Activated naive CD8-positive, alpha-beta T cell treated with anti-CD3 and anti-CD28 coated beads for 36 hours (primary cell): ENCODE measurements around the gene BTRC. TPM values are rescaled to one million over a fixed set of nuclear protein-coding genes. Genes with fewer than 3 reads are reported as not detected.

Source experiments
- DNase-seq: peaks from one replicate; pipeline ENCODE4 v3.0.0; 2021
- H3K27ac Mint-ChIP-seq: one replicate; pipeline ENCODE4 v1.8.0; 2022; ENCODE audit warnings: mild to moderate bottlenecking, moderate library complexity, mixed read lengths
- H3K27me3 Mint-ChIP-seq: one replicate; pipeline ENCODE4 v1.8.0; 2022; ENCODE audit warnings: mild to moderate bottlenecking, mixed read lengths
- H3K36me3 Mint-ChIP-seq: one replicate; pipeline ENCODE4 v1.8.0; 2021; ENCODE audit warnings: mild to moderate bottlenecking, mixed read lengths
- H3K4me1 Mint-ChIP-seq: one replicate; pipeline ENCODE4 v1.8.0; 2021; ENCODE audit warnings: mixed read lengths
- H3K4me3 Mint-ChIP-seq: one replicate; pipeline ENCODE4 v1.8.0; 2022; ENCODE audit warnings: mild to moderate bottlenecking, moderate library complexity, mixed read lengths
- H3K9me3 Mint-ChIP-seq: one replicate; pipeline ENCODE4 v1.8.0; 2022; ENCODE audit warnings: mixed read lengths
- total RNA-seq, 2 experiments: library from RNA; stranded (reverse); gene quantifications; one replicate each; pipeline ENCODE4 v1.2.3, GENCODE V29; 2021

The BTRC gene
- total RNA-seq, 2 experiments from 2014 or later = 14.0 to 14.3 TPM

DNA sequence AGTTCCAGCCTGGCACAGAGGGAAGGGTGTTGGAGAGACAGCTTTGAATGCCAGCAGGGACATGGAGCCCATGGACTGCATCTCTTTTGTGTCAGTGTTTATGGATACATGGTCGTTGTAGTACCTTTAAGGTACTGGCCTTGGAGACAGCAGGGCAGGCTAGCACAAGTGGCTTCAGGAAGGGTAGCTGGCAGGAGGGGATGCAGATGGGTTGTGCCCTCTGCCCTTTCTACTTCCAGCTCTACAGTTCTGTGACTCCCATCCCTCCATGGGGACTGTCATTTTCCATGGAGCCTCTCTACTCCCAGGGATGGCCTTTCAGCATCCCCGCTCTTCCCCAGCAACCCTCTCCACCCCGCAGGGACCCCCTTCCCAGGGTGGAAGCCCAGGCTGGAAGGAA lies 209.0 kb downstream of the BTRC start:
- Mint-ChIP-seq H3K36me3 (no peaks in the 10 kb centered on the region), H3K4me3 (no peak overlapping the region), H3K4me1 (peaks cover 8% of the 10 kb centered on the region), H3K9me3 (no peaks in the 10 kb centered on the region), H3K27ac (no peak overlapping the region), H3K27me3 (peaks cover 37% of the 10 kb centered on the region)
- DNase-seq = no peak

DNA sequence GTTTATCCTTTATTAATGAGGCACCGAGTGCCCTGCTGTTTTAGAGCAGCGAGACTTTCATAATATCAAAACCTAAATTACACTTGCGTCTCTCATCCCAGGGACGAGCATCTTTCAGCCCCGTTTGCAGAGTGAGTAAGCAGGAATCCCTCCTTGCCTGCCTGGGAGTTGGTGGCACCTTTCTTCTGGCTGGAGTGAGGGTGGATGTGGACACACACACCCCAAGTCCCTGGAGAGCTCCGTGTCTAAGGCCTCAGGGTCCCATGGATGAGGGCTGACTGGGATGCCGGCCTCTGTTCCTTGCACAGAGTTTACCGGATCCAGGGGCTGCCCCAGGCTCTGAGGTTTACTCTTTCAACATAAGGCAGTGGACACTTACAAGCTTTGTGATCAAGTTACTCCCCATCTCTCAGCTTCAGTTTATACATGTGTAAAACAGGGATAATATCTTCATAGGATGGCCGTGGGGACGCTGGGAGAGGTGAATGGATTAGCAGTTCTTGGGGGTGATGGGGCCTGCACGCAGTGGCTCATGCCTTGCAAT lies 209.6 kb downstream of the BTRC start:
- Mint-ChIP-seq H3K4me3 (no peak overlapping the region), H3K36me3 (no peaks in the 10 kb centered on the region), H3K27ac (no peak overlapping the region), H3K9me3 (no peaks in the 10 kb centered on the region), H3K27me3 (peaks cover 43% of the 10 kb centered on the region), H3K4me1 (peaks cover 9% of the 10 kb centered on the region)
- DNase-seq = no peak

DNA sequence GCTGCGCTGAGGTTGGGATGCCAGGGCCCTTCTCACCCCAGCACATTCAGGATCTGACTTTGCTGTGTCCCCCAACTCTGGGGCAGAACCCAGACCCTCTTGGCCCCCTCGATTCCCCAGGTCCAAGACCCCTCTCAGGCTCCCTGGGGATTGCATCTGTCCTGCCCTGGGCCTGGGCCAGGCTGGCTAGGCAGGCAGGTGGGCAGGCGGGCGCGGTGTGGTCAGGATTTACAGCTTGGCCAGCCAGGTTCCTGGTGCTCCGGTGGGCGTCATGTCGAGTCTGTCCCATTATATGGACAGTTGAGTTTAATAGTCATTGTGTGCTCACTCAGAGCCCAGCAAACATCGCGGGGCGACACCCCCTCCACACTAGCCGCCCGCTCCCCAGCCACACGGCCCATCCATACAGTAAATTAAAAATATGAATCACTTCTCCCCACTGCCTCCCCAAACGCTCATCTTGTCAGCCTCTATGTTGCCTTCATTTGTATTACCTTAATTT lies 210.6 kb downstream of the BTRC start:
- Mint-ChIP-seq H3K36me3 (no peaks in the 10 kb centered on the region), H3K27me3 (peaks cover 53% of the 10 kb centered on the region), H3K4me1 (peaks cover 7% of the 10 kb centered on the region), H3K4me3 (no peak overlapping the region), H3K27ac (no peak overlapping the region), H3K9me3 (no peaks in the 10 kb centered on the region)
- no peak for DNase-seq

GRCh38 chr10:101565370-101565900 lies 211.5 kb downstream of the BTRC start:
- no peak overlapping the region for H3K27ac Mint-ChIP-seq
- no peak for DNase-seq
- no peak overlapping the region for H3K4me3 Mint-ChIP-seq
- H3K4me1 Mint-ChIP-seq = peaks cover 10% of the 10 kb centered on the region
- no peaks in the 10 kb centered on the region for H3K36me3 Mint-ChIP-seq
- peaks cover 57% of the 10 kb centered on the region for H3K27me3 Mint-ChIP-seq
- H3K9me3 Mint-ChIP-seq = no peaks in the 10 kb centered on the region

- Mint-ChIP-seq H3K4me1 (peaks cover 10% of the 10 kb centered on the region), H3K4me3 (no peak overlapping the region), H3K27ac (no peak overlapping the region), H3K36me3 (no peaks in the 10 kb centered on the region), H3K27me3 (peaks cover 61% of the 10 kb centered on the region), H3K9me3 (no peaks in the 10 kb centered on the region)
- DNase-seq = no peak
Measured at GRCh38 chr10:101565936-101566332, 212.0 kb downstream of the BTRC start.

DNA sequence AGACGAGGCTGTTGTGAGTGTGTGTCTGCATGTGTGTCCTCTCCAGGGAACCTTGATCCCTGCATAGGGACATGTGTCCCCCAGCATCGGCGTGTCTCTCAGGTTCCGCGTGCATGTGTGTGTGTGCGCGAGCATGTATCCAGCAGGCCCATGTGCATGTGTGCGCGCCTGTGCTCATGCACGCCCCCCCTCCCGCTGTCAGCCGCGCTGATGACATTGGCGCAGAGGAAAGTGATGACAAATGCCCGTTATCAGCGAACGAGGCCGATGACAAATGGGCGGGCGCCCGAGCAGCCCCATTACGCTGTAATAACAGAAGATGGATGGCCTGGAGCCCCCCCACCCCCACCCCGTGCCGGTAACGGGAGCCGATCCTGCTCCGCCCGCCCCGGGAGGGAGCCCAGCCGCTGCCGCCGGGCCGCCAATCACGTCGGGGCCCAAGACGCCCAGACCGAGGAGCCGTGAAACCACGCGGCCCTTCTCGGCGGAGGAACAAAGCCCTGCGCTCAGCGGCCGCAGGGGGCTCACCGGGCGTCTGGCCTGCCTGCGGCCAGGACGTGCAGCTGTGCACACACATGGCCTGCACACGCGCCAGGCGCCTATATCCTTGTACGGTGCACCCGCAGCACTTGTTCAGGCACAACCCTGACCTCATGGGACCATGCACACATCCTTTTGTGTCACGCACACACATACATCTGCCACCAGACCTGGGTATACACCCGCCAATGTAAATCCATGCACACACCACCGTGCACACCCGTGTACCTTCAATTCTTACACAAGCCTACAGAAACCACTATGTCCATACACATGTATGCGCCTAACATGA lies 212.6 kb downstream of the BTRC start:
- Mint-ChIP-seq H3K4me3 (no peak overlapping the region), H3K36me3 (no peaks in the 10 kb centered on the region), H3K27me3 (peaks cover 64% of the 10 kb centered on the region)

GRCh38 chr10:101567165-101568006 lies 213.4 kb downstream of the BTRC start:
- Mint-ChIP-seq H3K9me3 (no peaks in the 10 kb centered on the region), H3K4me1 (peaks cover 10% of the 10 kb centered on the region), H3K36me3 (no peaks in the 10 kb centered on the region), H3K27ac (no peak overlapping the region), H3K27me3 (peaks cover 64% of the 10 kb centered on the region), H3K4me3 (no peak overlapping the region)
- DNase-seq = no peak

More for the DNA sequence above, 212.6 kb downstream of the BTRC start:
- Mint-ChIP-seq H3K4me1 (peaks cover 10% of the 10 kb centered on the region), H3K27ac (no peak overlapping the region), H3K9me3 (no peaks in the 10 kb centered on the region)
- peak; percentile 21 for DNase-seq

GRCh38 chr10:101568054-101568745 lies 214.2 kb downstream of the BTRC start:
- H3K4me1 Mint-ChIP-seq = peaks cover 10% of the 10 kb centered on the region
- peaks cover 64% of the 10 kb centered on the region for H3K27me3 Mint-ChIP-seq
- no peaks in the 10 kb centered on the region for H3K36me3 Mint-ChIP-seq
- H3K4me3 Mint-ChIP-seq = peak overlapping the region; percentile 22
- DNase-seq = no peak
- H3K27ac Mint-ChIP-seq = no peak overlapping the region
- no peaks in the 10 kb centered on the region for H3K9me3 Mint-ChIP-seq

- Mint-ChIP-seq H3K4me1 (peaks cover 10% of the 10 kb centered on the region), H3K9me3 (no peaks in the 10 kb centered on the region), H3K4me3 (peak overlapping the region; percentile 75), H3K36me3 (no peaks in the 10 kb centered on the region), H3K27ac (no peak overlapping the region), H3K27me3 (peaks cover 59% of the 10 kb centered on the region)
- DNase-seq = no peak
Measured at GRCh38 chr10:101569323-101569621, 215.3 kb downstream of the BTRC start.

GRCh38 chr10:101569622-101570427 lies 215.9 kb downstream of the BTRC start:
- H3K27me3 Mint-ChIP-seq = peaks cover 57% of the 10 kb centered on the region
- H3K4me1 Mint-ChIP-seq = peaks cover 10% of the 10 kb centered on the region
- no peaks in the 10 kb centered on the region for H3K36me3 Mint-ChIP-seq
- peak; percentile 85 for DNase-seq
- peak overlapping the region; percentile 75 for H3K4me3 Mint-ChIP-seq
- H3K27ac Mint-ChIP-seq = no peak overlapping the region
- no peaks in the 10 kb centered on the region for H3K9me3 Mint-ChIP-seq

- Mint-ChIP-seq H3K4me3 (peak overlapping the region; percentile 75), H3K4me1 (peaks cover 10% of the 10 kb centered on the region), H3K36me3 (no peaks in the 10 kb centered on the region), H3K27me3 (peaks cover 49% of the 10 kb centered on the region), H3K27ac (no peak overlapping the region), H3K9me3 (no peaks in the 10 kb centered on the region)
- DNase-seq = no peak
Measured at GRCh38 chr10:101570428-101571270, 216.7 kb downstream of the BTRC start.

GRCh38 chr10:101571271-101571925 lies 217.4 kb downstream of the BTRC start:
- H3K9me3 Mint-ChIP-seq = no peaks in the 10 kb centered on the region
- peaks cover 41% of the 10 kb centered on the region for H3K27me3 Mint-ChIP-seq
- DNase-seq = no peak
- peaks cover 8% of the 10 kb centered on the region for H3K4me1 Mint-ChIP-seq
- no peak overlapping the region for H3K4me3 Mint-ChIP-seq
- no peaks in the 10 kb centered on the region for H3K36me3 Mint-ChIP-seq
- no peak overlapping the region for H3K27ac Mint-ChIP-seq

GRCh38 chr10:101572126-101572525 lies 218.2 kb downstream of the BTRC start:
- no peaks in the 10 kb centered on the region for H3K36me3 Mint-ChIP-seq
- DNase-seq = no peak
- peaks cover 5% of the 10 kb centered on the region for H3K4me1 Mint-ChIP-seq

More at GRCh38 chr10:101572126-101572525, 218.2 kb downstream of the BTRC start:
- no peak overlapping the region for H3K4me3 Mint-ChIP-seq
- H3K27me3 Mint-ChIP-seq = peaks cover 35% of the 10 kb centered on the region
- H3K27ac Mint-ChIP-seq = no peak overlapping the region
- no peaks in the 10 kb centered on the region for H3K9me3 Mint-ChIP-seq
